ENCODE data around the gene ACTL8.

DNA sequence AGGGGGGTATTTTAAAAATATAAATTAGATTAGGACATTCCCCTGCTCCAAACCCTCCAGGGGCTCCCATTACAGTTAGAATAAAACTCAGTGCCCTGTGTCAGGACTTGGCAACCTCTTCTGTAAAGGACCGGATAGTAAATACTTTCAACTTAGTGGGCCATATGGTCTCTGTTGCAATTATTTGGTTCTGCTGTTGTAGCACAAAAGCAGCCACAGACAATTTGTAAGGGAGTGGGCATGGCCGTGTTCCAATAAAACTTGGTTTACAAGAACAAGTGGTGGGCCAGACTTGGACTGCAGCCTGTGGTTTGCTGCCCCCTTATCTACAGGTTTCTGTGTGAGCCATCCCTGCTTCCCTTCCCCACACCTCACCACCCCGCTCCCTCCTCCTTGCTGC lies 92.0 kb downstream of the ACTL8 start:
- TF ChIP-seq, protein P1, sequence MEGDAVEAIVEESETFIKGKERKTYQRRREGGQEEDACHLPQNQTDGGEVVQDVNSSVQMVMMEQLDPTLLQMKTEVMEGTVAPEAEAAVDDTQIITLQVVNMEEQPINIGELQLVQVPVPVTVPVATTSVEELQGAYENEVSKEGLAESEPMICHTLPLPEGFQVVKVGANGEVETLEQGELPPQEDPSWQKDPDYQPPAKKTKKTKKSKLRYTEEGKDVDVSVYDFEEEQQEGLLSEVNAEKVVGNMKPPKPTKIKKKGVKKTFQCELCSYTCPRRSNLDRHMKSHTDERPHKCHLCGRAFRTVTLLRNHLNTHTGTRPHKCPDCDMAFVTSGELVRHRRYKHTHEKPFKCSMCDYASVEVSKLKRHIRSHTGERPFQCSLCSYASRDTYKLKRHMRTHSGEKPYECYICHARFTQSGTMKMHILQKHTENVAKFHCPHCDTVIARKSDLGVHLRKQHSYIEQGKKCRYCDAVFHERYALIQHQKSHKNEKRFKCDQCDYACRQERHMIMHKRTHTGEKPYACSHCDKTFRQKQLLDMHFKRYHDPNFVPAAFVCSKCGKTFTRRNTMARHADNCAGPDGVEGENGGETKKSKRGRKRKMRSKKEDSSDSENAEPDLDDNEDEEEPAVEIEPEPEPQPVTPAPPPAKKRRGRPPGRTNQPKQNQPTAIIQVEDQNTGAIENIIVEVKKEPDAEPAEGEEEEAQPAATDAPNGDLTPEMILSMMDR (IDR thresholded peaks at IDR 0.05): no peak
- TF ChIP-seq POLR2A (IDR thresholded peaks at IDR 0.05): no peak

Measured in esophagus squamous epithelium (tissue), 4 donors.